GM21619 (cell line): ENCODE data around the gene PIPOX.

Source experiments
- ATAC-seq: cut with Tn5 transposase; IDR thresholded peaks from one replicate; pipeline ENCODE4 v1.9.1; 2021; ENCODE audit not compliant: unreplicated experiment

PIPOX gene

DNA sequence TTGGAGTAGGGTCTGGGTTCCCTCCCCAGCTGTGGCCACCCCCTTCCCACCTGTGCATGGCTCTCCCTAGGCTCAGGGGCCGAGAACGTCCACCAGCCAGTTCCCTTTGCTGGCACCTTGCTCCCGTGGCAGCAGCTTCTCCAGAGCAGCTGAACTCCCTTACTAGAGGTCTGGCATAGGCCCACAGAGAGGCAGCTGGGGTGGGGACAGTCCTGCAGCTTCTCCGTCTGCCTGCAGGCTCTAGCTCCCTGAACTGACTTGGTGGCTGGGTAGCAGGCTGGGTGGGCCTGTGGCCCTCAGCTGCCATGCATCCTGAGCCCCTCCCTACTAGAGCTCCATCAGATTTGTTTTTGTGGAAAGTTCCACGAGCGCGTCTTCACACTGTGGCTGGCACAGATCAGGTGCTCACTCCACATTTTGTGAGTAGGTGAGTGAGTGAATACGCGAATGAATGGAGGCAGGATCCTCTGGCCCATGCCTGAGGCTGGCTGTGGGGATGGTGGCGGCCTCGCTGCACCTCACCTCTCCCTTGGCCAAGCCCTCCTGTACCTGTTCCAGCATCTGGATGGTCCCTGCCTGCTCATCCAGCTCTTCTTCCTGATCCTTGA is 51.3 kb downstream of the PIPOX start:
- no peak for ATAC-seq

DNA sequence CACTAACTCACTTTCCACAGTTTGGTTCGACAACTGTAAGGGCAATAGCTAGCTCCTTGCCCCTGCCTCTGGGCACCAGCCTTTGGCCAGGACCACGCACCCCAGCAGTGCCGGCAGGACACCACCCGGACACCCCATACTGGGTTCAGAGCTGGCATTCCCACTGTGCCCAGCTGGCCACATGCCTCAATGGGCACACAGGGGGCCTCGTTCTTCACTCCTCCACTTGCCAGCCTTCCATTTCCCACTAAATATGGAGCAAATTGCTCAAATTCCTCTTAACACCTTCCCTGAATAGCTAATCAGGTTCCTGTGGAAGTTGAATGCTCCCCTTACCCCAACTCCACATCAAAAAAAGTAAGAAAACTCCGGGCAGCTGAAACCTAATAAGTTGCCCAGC is 52.5 kb downstream of the PIPOX start:
- no peak for ATAC-seq

DNA sequence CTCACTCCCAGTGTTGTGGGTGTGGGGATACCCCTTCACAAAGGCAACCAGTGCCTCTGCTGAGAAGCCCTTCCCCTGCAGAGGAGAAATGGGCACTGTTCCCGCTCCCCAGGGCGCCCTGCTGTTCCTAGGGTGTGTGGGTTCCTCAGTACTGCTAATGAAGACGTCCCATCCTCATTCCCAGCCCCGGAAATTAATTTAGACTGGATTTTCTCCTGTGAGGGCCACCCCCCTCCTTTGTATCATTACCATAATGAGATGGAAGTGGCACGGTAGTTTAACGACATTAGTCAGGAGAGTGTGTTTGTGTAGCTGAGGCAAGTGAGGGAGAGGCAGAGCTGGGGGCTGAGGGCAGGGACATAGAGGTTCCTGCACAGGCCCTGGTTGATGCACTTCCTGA is 53.2 kb downstream of the PIPOX start:
- ATAC-seq, result no peak

DNA sequence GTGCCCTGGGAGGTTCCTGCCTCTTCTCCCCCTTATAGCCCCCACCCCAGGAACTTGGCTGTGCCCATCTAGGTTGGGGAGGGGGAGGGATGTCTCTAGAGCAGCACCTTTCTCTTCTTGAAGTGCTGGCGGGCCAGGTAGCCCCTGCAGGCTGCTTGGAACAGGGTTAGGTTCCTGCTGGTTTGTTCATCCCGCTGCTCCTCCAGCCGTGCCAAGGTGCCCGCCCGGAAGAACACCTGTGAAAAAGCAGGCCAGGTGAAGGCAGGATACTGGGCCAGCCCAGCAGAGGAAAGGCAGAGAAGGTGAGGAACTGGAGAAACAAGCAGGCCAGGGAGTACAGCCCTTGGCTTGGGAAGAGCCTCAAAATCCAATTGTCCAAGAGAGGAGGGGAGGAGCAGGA is 56.6 kb downstream of the PIPOX start:
- ATAC-seq, result no peak

DNA sequence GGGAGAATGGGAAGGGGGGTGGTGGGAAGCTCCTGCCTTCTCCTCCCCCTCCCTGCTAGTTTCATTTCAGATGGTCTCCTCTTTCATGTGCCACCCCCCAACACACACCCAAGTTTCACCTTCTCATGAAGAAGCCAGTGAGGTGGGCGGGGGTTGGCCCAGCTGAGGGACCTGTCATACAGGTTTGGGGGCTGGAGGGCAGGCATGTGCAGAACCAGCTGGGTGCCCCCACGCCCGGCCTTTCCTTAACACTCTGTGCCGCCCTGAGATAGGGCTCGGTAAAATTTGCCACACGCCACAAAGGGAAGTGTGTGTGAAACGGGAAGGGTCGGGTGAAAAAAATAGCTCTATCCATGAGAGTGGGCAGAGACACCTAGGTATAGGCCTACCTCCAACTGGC is 57.4 kb downstream of the PIPOX start:
- ATAC-seq, result no peak

DNA sequence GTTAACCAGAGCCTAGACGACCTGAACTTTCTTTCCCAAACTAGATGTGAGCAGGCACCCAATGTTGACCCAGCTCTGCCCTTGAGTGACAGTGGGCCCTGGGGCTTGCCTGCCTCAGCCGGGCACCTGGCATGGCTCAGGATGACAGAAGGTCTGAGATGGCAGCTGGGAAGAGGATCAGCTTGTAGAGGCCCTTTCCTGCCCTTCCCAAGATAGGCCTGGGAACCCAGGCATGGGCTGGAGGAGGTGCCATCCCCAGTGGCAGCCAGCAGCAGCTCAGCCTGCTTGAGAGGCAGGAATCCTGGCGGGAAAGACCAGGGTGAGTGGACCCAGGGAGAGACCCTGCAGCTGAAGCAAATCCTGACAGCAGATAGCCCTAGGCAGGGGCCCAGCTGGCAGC is 59.1 kb downstream of the PIPOX start:
- no peak for ATAC-seq

DNA sequence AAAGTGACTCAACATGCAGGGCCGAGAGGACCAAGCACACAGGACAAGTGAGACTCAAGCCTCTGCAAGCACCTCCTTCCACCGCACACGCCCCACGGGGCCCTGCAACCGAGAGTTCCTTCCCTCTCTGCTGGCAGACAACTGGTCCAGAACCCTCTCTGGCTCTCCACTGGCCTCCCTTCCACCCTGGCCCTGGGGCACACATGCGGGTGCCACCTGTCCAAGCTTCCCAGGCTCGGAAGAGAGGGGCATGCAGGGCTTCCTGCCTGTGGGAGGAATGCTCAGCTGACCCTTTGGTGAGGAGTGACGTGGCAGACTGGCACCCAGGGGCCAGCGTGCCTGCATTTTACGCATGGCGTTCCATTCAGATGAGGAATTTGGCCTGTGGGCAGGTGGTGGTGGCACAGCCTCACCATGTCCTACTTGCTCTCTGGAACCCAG is 59.8 kb downstream of the PIPOX start:
- ATAC-seq, result no peak

DNA sequence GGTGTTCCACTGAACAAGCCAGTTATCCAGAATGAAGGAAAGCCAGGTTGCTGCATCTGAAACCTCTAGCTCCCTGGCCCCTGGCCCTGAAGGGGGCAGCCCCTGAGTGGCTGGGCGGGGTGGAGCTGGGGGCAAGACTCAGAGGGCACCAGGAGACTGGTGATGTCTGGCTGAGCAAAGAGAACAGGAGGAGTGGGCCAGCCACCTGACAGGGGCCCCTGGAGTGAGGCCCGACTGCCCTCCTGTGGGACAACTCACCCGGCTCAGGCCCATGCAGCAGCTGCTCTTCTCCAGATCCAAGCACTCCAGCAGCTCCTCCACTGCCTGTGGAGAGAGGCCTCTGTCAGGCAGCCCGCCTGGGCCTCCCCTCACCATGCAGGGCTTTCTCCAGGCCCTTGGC is 60.4 kb downstream of the PIPOX start:
- ATAC-seq, result no peak
